ENCODE measurements around the gene C1orf105.

GRCh38 chr1:172431204-172431603, 10.7 kb downstream of the C1orf105 start:
- TF ChIP-seq EGR1 (IDR thresholded peaks at IDR 0.05; ENCODE audit: borderline replicate concordance, low read depth, low read length) (no peak), CREB1 (IDR thresholded peaks at IDR 0.05) (no peak), POLR2A (IDR thresholded peaks at IDR 0.05; ENCODE audit: control extremely low read depth in 1 of 2, low read depth in 2 of 2, low read length in 2 of 2) (no peak), CTCF (IDR thresholded peaks at IDR 0.05; ENCODE audit: control extremely low read depth in 1 of 3, insufficient read depth in 1 of 3, low read depth in 1 of 3, low read length in 3 of 3) (no peak), BACH1 (IDR thresholded peaks at IDR 0.05; ENCODE audit: low read length) (no peak), CHD2 (IDR thresholded peaks at IDR 0.05; ENCODE audit: low read length) (no peak), HDAC6 (IDR thresholded peaks at IDR 0.05; ENCODE audit: low read depth, low read length) (no peak), CEBPB (IDR thresholded peaks at IDR 0.05; ENCODE audit: low read depth, low read length) (no peak), TEAD4 (IDR thresholded peaks at IDR 0.05; ENCODE audit: low read depth, low read length) (no peak), ATF2 (IDR thresholded peaks at IDR 0.05; ENCODE audit: low read length) (no peak), SP1 (IDR thresholded peaks at IDR 0.05; ENCODE audit: low read depth, low read length) (no peak), RBBP5 (IDR thresholded peaks at IDR 0.05; ENCODE audit: borderline replicate concordance, low read depth, low read length) (no peak), EP300 (IDR thresholded peaks at IDR 0.05; ENCODE audit: borderline replicate concordance in 1 of 2, low read depth in 2 of 2, low read length in 2 of 2) (no peak)
